Measurements from ENCODE around the gene AIG1. TPM values are rescaled to one million over a fixed set of nuclear protein-coding genes. Genes with fewer than 3 reads are reported as not detected.

Gene AIG1
- total and polyA plus RNA-seq, 2 donors from 2014 or later = 57.3 to 146 TPM

- H3K27ac ChIP-seq (ENCODE audit: low read depth in 2 of 2, low read length in 2 of 2) = no peak overlapping the region
- H3K36me3 ChIP-seq (ENCODE audit: control insufficient read depth in 2 of 3, insufficient read depth in 3 of 3, low read length in 3 of 3) = no peaks in the 10 kb centered on the region
- no peak for DNase-seq
- H3K27me3 ChIP-seq (ENCODE audit: control insufficient read depth, insufficient read depth, low read length) = no peaks in the 10 kb centered on the region
- FAIRE-seq = no peak
- H3K9ac ChIP-seq (ENCODE audit: low read length in 3 of 3) = no peak overlapping the region
- H3K4me3 ChIP-seq (ENCODE audit: low read length in 3 of 3) = no peak overlapping the region
- H3K9me3 ChIP-seq (ENCODE audit: control insufficient read depth in 2 of 3, insufficient read depth in 1 of 3, low read length in 3 of 3) = no peaks in the 10 kb centered on the region
- intact Hi-C loops (cut with DNase I) = no loop called here
- TF ChIP-seq CTCF (IDR thresholded peaks at IDR 0.05; ENCODE audit: borderline replicate concordance, extremely low read depth, insufficient read depth) = no peak
- H3K4me1 ChIP-seq (ENCODE audit: control insufficient read depth in 2 of 3, insufficient read depth in 2 of 3, low read depth in 1 of 3, low read length in 3 of 3) = no peaks in the 10 kb centered on the region
These were observed 315.7 kb downstream of the AIG1 start for GRCh38 chr6:143376375-143376774.

GRCh38 chr6:143376861-143377260 lies 316.2 kb downstream of the AIG1 start:
- H3K9me3 ChIP-seq (ENCODE audit: control insufficient read depth in 2 of 3, insufficient read depth in 1 of 3, low read length in 3 of 3) = no peaks in the 10 kb centered on the region
- no peak overlapping the region for H3K27ac ChIP-seq (ENCODE audit: low read depth in 2 of 2, low read length in 2 of 2)
- no peak overlapping the region for H3K4me3 ChIP-seq (ENCODE audit: low read length in 3 of 3)
- TF ChIP-seq CTCF (IDR thresholded peaks at IDR 0.05; ENCODE audit: borderline replicate concordance, extremely low read depth, insufficient read depth) = no peak
- no peak overlapping the region for H3K9ac ChIP-seq (ENCODE audit: low read length in 3 of 3)
- no peaks in the 10 kb centered on the region for H3K27me3 ChIP-seq (ENCODE audit: control insufficient read depth, insufficient read depth, low read length)
- DNase-seq (no peak), FAIRE-seq (no peak)
- intact Hi-C loops (cut with DNase I) = no loop called here
- H3K36me3 ChIP-seq (ENCODE audit: control insufficient read depth in 2 of 3, insufficient read depth in 3 of 3, low read length in 3 of 3) = no peaks in the 10 kb centered on the region
- H3K4me1 ChIP-seq (ENCODE audit: control insufficient read depth in 2 of 3, insufficient read depth in 2 of 3, low read depth in 1 of 3, low read length in 3 of 3) = no peaks in the 10 kb centered on the region

GRCh38 chr6:143385636-143386035 lies 324.9 kb downstream of the AIG1 start:
- H3K9me3 ChIP-seq (ENCODE audit: control insufficient read depth in 2 of 3, insufficient read depth in 1 of 3, low read length in 3 of 3) = no peaks in the 10 kb centered on the region
- no peak for DNase-seq
- no peak for FAIRE-seq

More at GRCh38 chr6:143385636-143386035, 324.9 kb downstream of the AIG1 start:
- TF ChIP-seq CTCF (IDR thresholded peaks at IDR 0.05; ENCODE audit: borderline replicate concordance, extremely low read depth, insufficient read depth) = no peak
- no peak overlapping the region for H3K27ac ChIP-seq (ENCODE audit: low read depth in 2 of 2, low read length in 2 of 2)
- H3K27me3 ChIP-seq (ENCODE audit: control insufficient read depth, insufficient read depth, low read length) = no peaks in the 10 kb centered on the region
- intact Hi-C loops (cut with DNase I) = no loop called here
- no peak overlapping the region for H3K9ac ChIP-seq (ENCODE audit: low read length in 3 of 3)
- no peaks in the 10 kb centered on the region for H3K36me3 ChIP-seq (ENCODE audit: control insufficient read depth in 2 of 3, insufficient read depth in 3 of 3, low read length in 3 of 3)
- H3K4me1 ChIP-seq (ENCODE audit: control insufficient read depth in 2 of 3, insufficient read depth in 2 of 3, low read depth in 1 of 3, low read length in 3 of 3) = no peaks in the 10 kb centered on the region
- no peak overlapping the region for H3K4me3 ChIP-seq (ENCODE audit: low read length in 3 of 3)
